ENCODE results near the gene TMEM181. TPM values are rescaled to one million over a fixed set of nuclear protein-coding genes. Genes with fewer than 3 reads are reported as not detected.

Gene TMEM181
- total RNA-seq, 2 donors from 2014 or later, result 21.2 to 21.8 TPM

DNA sequence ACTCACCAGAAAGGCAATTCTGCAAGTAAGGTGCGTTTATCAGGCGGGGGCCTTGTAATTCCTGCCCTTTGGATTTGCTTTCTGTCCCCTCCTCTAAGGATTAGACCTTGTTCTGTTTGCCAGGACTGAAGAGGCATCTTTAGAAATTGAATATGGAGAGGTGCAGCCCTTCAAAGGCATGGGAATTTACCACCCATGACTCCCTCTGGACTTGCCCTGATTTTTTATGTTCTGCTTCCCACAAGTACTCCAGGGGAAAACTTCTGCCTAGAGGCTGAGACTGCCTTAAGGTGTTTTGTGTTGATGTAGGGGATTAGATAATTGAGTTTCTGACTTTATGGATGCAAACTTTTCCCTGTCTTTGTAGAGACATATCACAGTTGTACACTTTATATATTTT is 120.1 kb downstream of the TMEM181 start:
- Histone ChIP-seq H3K9me3 (ENCODE audit: control insufficient read depth, low read length) (no peaks in the 10 kb centered on the region), H3K27ac (ENCODE audit: low read depth, low read length) (no peak overlapping the region), H3K9ac (ENCODE audit: extremely low read depth, low read length, poor library complexity, severe bottlenecking) (no peak overlapping the region), H3K4me1 (ENCODE audit: control insufficient read depth, insufficient read depth, low read length) (no peaks in the 10 kb centered on the region), H3K27me3 (ENCODE audit: control insufficient read depth, insufficient read depth, low read length, poor library complexity, severe bottlenecking) (peaks cover 10% of the 10 kb centered on the region), H3K36me3 (ENCODE audit: control insufficient read depth, insufficient read depth, low read length) (no peaks in the 10 kb centered on the region), H3K4me3 (ENCODE audit: low read length) (no peak overlapping the region)
- H3K4me3 Mint-ChIP-seq, result no peak overlapping the region
- no peak for DNase-seq
- H3K27ac Mint-ChIP-seq, result no peak overlapping the region
- H3K36me3 Mint-ChIP-seq (ENCODE audit: low read depth), result no peaks in the 10 kb centered on the region
- H3K9me3 Mint-ChIP-seq, result peaks cover 1% of the 10 kb centered on the region
- H3K4me1 Mint-ChIP-seq, result peaks cover 3% of the 10 kb centered on the region
- no peaks in the 10 kb centered on the region for H3K27me3 Mint-ChIP-seq (ENCODE audit: insufficient read depth)
- TF ChIP-seq CTCF (conservative IDR thresholded peaks at IDR 0.05), result no peak
- 97 to 100% methylated on average over 2 of the region's 2 CpGs for WGBS, 2 experiments (ENCODE audit: insufficient coverage in 1 of 2, insufficient read length in 1 of 2)

DNA sequence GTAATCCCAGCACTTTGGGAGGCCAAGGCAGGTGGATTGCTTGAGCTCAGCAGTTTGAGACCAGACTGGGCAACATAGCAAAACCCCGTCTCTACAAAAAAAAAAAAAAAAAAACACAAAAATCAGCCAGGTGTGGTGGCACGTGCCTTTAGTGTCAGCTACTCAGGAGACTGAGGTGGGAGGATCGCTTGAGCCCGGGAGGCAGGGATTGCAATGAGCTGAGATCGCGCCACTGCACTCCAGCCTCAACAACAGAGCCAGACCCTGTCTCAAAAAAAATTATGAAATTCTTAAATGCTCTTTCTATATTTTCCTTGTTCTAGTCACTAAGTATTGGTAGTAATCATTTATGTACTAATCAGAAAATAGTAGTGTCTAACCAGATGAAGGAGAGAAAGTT is 120.6 kb downstream of the TMEM181 start:
- Histone ChIP-seq H3K4me1 (ENCODE audit: control insufficient read depth, insufficient read depth, low read length) (no peaks in the 10 kb centered on the region), H3K27me3 (ENCODE audit: control insufficient read depth, insufficient read depth, low read length, poor library complexity, severe bottlenecking) (peaks cover 11% of the 10 kb centered on the region), H3K27ac (ENCODE audit: low read depth, low read length) (no peak overlapping the region), H3K36me3 (ENCODE audit: control insufficient read depth, insufficient read depth, low read length) (no peaks in the 10 kb centered on the region), H3K9me3 (ENCODE audit: control insufficient read depth, low read length) (no peaks in the 10 kb centered on the region), H3K9ac (ENCODE audit: extremely low read depth, low read length, poor library complexity, severe bottlenecking) (no peak overlapping the region), H3K4me3 (ENCODE audit: low read length) (no peak overlapping the region)
- H3K27ac Mint-ChIP-seq, result no peak overlapping the region
- peaks cover 1% of the 10 kb centered on the region for H3K9me3 Mint-ChIP-seq
- H3K27me3 Mint-ChIP-seq (ENCODE audit: insufficient read depth), result no peaks in the 10 kb centered on the region
- H3K36me3 Mint-ChIP-seq (ENCODE audit: low read depth), result no peaks in the 10 kb centered on the region
- no peak overlapping the region for H3K4me3 Mint-ChIP-seq
- no peak for TF ChIP-seq CTCF (conservative IDR thresholded peaks at IDR 0.05)
- WGBS, 2 experiments (ENCODE audit: insufficient coverage in 1 of 2, insufficient read length in 1 of 2), result 95% methylated on average over 6 of the region's 6 CpGs; no CpG with 5 or more reads in 1 of the 2 experiments
- no peaks in the 10 kb centered on the region for H3K4me1 Mint-ChIP-seq
- DNase-seq, result no peak

DNA sequence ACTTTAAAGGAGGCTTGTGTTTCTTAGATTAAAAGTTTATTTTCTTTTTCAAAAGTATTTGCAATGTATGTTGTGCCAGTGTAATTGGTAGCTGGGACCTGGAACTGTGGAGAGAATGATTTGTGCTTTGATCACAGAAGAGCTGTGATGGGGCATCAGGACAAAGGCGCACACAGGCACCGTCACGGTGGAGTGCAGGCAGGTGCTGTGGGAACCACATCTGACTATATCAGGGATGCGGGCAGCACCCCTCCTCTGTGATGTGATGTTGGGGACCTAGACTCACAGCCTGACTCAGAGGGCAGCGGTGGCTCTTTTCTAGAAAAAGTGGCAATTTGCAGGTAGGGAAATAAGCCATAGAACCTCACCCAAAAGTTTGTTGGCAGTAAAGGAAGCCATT is 124.4 kb downstream of the TMEM181 start:
- Histone ChIP-seq H3K4me3 (ENCODE audit: low read length) (no peak overlapping the region), H3K27me3 (ENCODE audit: control insufficient read depth, insufficient read depth, low read length, poor library complexity, severe bottlenecking) (peaks cover 26% of the 10 kb centered on the region), H3K9me3 (ENCODE audit: control insufficient read depth, low read length) (no peaks in the 10 kb centered on the region), H3K36me3 (ENCODE audit: control insufficient read depth, insufficient read depth, low read length) (no peaks in the 10 kb centered on the region), H3K4me1 (ENCODE audit: control insufficient read depth, insufficient read depth, low read length) (peaks cover 6% of the 10 kb centered on the region), H3K9ac (ENCODE audit: extremely low read depth, low read length, poor library complexity, severe bottlenecking) (no peak overlapping the region), H3K27ac (ENCODE audit: low read depth, low read length) (no peak overlapping the region)
- H3K4me3 Mint-ChIP-seq, result no peak overlapping the region
- H3K9me3 Mint-ChIP-seq, result no peaks in the 10 kb centered on the region
- peaks cover 11% of the 10 kb centered on the region for H3K4me1 Mint-ChIP-seq
- no peak for TF ChIP-seq CTCF (conservative IDR thresholded peaks at IDR 0.05)
- peaks cover 11% of the 10 kb centered on the region for H3K27me3 Mint-ChIP-seq (ENCODE audit: insufficient read depth)
- H3K36me3 Mint-ChIP-seq (ENCODE audit: low read depth), result no peaks in the 10 kb centered on the region
- 86 to 94% methylated on average over 1 to 5 of the region's 5 CpGs for WGBS, 2 experiments (ENCODE audit: insufficient coverage in 1 of 2, insufficient read length in 1 of 2)
- H3K27ac Mint-ChIP-seq, result no peak overlapping the region
- no peak for DNase-seq

Measured in endodermal cell (in vitro differentiated cells).